IMR-90 (cell line): ENCODE results near the gene GOLGA1. TPM values are rescaled to one million over a fixed set of nuclear protein-coding genes. Genes with fewer than 3 reads are reported as not detected.

Experiments
- ATAC-seq: fragments of 200-7000 bp; cut with Tn5 transposase; 2 replicates; pipeline ENCODE4 v1.9.1; 2020; ENCODE audit warnings: low read depth, mild to moderate bottlenecking, moderate library complexity
- BruUV-seq: library from RNA; stranded (reverse); fragments of 400-500 nt; replicated peaks from 2 replicates; lab custom pipeline; 2021; lab: Mats Ljungman, UMichigan
- CTCF ChIA-PET: fragments of 300-600 bp; formaldehyde crosslinking; extraction: SDS; loops from one replicate; lab custom pipeline; 2021; ENCODE audit warnings: antibody characterized with exemption; lab: Yijun Ruan, JAX
- POLR2A ChIA-PET: fragments of 300-600 bp; sonication (Branson Sonifier 250); formaldehyde crosslinking; loops from one replicate; lab custom pipeline; 2022; ENCODE audit warnings: antibody characterized with exemption; ENCODE audit not compliant: unreplicated experiment; lab: Charles Lee
- DNase-seq: peaks from one replicate; pipeline ENCODE4 v3.0.0; 2013
- H2AFZ ChIP-seq: replicated peaks from 2 replicates; pipeline ENCODE3; 2013; ENCODE audit warnings: low read length, mild to moderate bottlenecking; ENCODE audit not compliant: poor library complexity
- H2AK5ac ChIP-seq: 2 replicates; pipeline ENCODE4 v1.6.1; 2013; ENCODE audit warnings: low read depth, low read length, inconsistent platforms
- H2AK9ac ChIP-seq: replicated peaks from 2 replicates; pipeline ENCODE3; 2013; ENCODE audit warnings: mild to moderate bottlenecking, low read depth, low read length, moderate library complexity; ENCODE audit not compliant: poor library complexity
- H2BK120ac ChIP-seq: 2 replicates; pipeline ENCODE4 v1.6.1; 2013; ENCODE audit warnings: low read depth, low read length, inconsistent platforms
- H2BK15ac ChIP-seq: 3 replicates; pipeline ENCODE4 v1.6.1; 2013; ENCODE audit warnings: low read depth, low read length, inconsistent platforms
- H2BK20ac ChIP-seq: 2 replicates; pipeline ENCODE4 v1.6.1; 2013; ENCODE audit warnings: low read depth, mild to moderate bottlenecking, inconsistent platforms, low read length, moderate library complexity
- H2BK5ac ChIP-seq: 2 replicates; pipeline ENCODE4 v1.6.1; 2013; ENCODE audit warnings: mild to moderate bottlenecking, low read depth, low read length, inconsistent platforms; ENCODE audit not compliant: poor library complexity, severe bottlenecking
- H3K14ac ChIP-seq: replicated peaks from 2 replicates; pipeline ENCODE4 v1.6.1; 2013; ENCODE audit warnings: low read depth, low read length, inconsistent platforms
- H3K18ac ChIP-seq: 2 replicates; pipeline ENCODE4 v1.6.1; 2013; ENCODE audit warnings: low read depth, low read length, control low read depth
- H3K23ac ChIP-seq: 2 replicates; pipeline ENCODE4 v1.6.1; 2013; ENCODE audit warnings: low read depth, low read length, inconsistent platforms
- H3K27ac ChIP-seq: 2 replicates; pipeline ENCODE4 v1.5.1; 2013; ENCODE audit warnings: mild to moderate bottlenecking, control low read depth, low read length; ENCODE audit not compliant: insufficient read depth
- H3K27me3 ChIP-seq: 2 replicates; pipeline ENCODE4 v1.6.1; 2013; ENCODE audit warnings: low read length; ENCODE audit not compliant: control insufficient read depth, insufficient read depth
- H3K36me3 ChIP-seq: 2 replicates; pipeline ENCODE4 v1.6.1; 2013; ENCODE audit warnings: low read length, mixed read lengths; ENCODE audit not compliant: control insufficient read depth, insufficient read depth
- H3K4ac ChIP-seq: 2 replicates; pipeline ENCODE4 v1.6.1; 2013; ENCODE audit warnings: low read depth, low read length, inconsistent platforms
- H3K4me1 ChIP-seq: 2 replicates; pipeline ENCODE4 v1.6.1; 2013; ENCODE audit warnings: low read length, mixed read lengths; ENCODE audit not compliant: control insufficient read depth, insufficient read depth
- H3K4me2 ChIP-seq: 2 replicates; pipeline ENCODE4 v1.6.1; 2013; ENCODE audit warnings: low read depth, mild to moderate bottlenecking, control low read depth, low read length, moderate library complexity
- H3K4me3 ChIP-seq: 2 replicates; pipeline ENCODE4 v1.5.1; 2013; ENCODE audit warnings: low read depth, mild to moderate bottlenecking, control low read depth, low read length, moderate library complexity; ENCODE audit not compliant: insufficient read depth
- H3K56ac ChIP-seq: 2 replicates; pipeline ENCODE4 v1.6.1; 2013; ENCODE audit warnings: low read length, inconsistent platforms; ENCODE audit not compliant: insufficient read depth; ENCODE audit errors: extremely low read depth
- H3K79me1 ChIP-seq, 2 experiments: 2 replicates each; pipeline ENCODE4 v1.6.1; 2013; ENCODE audit warnings: low read length in 2 of 2, inconsistent platforms in 1 of 2, low read depth in 1 of 2
- H3K9ac ChIP-seq: 2 replicates; pipeline ENCODE4 v1.6.1; 2013; ENCODE audit warnings: low read depth, low read length, control low read depth
- H3K9me1 ChIP-seq: 2 replicates; pipeline ENCODE4 v1.6.1; 2013; ENCODE audit warnings: low read length, inconsistent platforms; ENCODE audit not compliant: insufficient read depth
- H3K9me3 ChIP-seq: 2 replicates; pipeline ENCODE4 v1.6.1; 2013; ENCODE audit warnings: low read length; ENCODE audit not compliant: control insufficient read depth, insufficient read depth
- H4K20me1 ChIP-seq: 2 replicates; pipeline ENCODE4 v1.6.1; 2013; ENCODE audit warnings: low read length, inconsistent platforms; ENCODE audit not compliant: insufficient read depth
- H4K5ac ChIP-seq: 2 replicates; pipeline ENCODE4 v1.6.1; 2013; ENCODE audit warnings: mild to moderate bottlenecking, low read depth, low read length, control low read depth
- H4K8ac ChIP-seq, 2 experiments: 2 replicates each; pipeline ENCODE4 v1.6.1; 2013; ENCODE audit warnings: low read depth in 2 of 2, low read length in 2 of 2, control low read depth in 1 of 2, inconsistent platforms in 1 of 2
- H4K91ac ChIP-seq: 2 replicates; pipeline ENCODE4 v1.6.1; 2013; ENCODE audit warnings: low read depth, low read length, inconsistent platforms; ENCODE audit not compliant: insufficient read depth
- MAFK ChIP-seq: IDR thresholded peaks from 2 replicates; pipeline ENCODE4 v1.6.1; 2012; ENCODE audit warnings: low read depth, low read length, improper control_type of control experiment
- whole genome bisulfite sequencing, 2 experiments: methylation state at CpG; one replicate each; pipeline versions ENCODE4 v1.1.5 to v1.1.7; 2013; ENCODE audit warnings: missing lambda C conversion rate in 2 of 2; ENCODE audit not compliant: insufficient read length in 1 of 2; ENCODE audit errors: extremely low coverage in 2 of 2; 5-methylcytosine and 5-hydroxymethylcytosine counted together
- dilution Hi-C: fragments of 300-500 bp; cut with HindIII; formaldehyde crosslinking; loops from one replicate; pipeline ENCODE4 v1.14.3; 2018; ENCODE audit warnings: low sequenced_read_pairs; ENCODE audit not compliant: unreplicated experiment
- in situ Hi-C: fragments of 300-500 bp; cut with MboI; formaldehyde crosslinking; loops from 3 replicates; pipeline ENCODE4 v1.14.3; 2019; ENCODE audit warnings: low sequenced_read_pairs, inconsistent platforms, mixed read lengths
- intact Hi-C: fragments of 100-400 bp; cut with micrococcal nuclease; formaldehyde crosslinking; loops from 2 replicates; pipeline ENCODE4 v1.10.0; 2022
- polyA plus RNA-seq, 3 experiments: library from polyadenylated mRNA; depleted of rRNA; stranded (reverse); fragments of >200 nt; gene quantifications; 2 replicates each; pipeline ENCODE4 v1.2.3, GENCODE V29; 2012; ENCODE audit warnings: low replicate concordance in 1 of 3
- total RNA-seq: library from RNA; depleted of rRNA; stranded (reverse); fragments of >200 nt; gene quantifications from 2 replicates; pipeline ENCODE4 v1.2.3, GENCODE V29; 2012

The GOLGA1 gene
- total and polyA plus RNA-seq, 2 of the 4 experiments (the other 2 are of a cell fraction) = 10.6 to 12.7 TPM

GRCh38 chr9:124870723-124871122 is 70.2 kb downstream of the GOLGA1 start:
- Histone ChIP-seq H3K27ac (peak overlapping the region; percentile 94), H3K9ac (peak overlapping the region; percentile 98)

More at GRCh38 chr9:124870723-124871122, 70.2 kb downstream of the GOLGA1 start:
- POLR2A ChIA-PET = no interaction called here
- Histone ChIP-seq H3K4me2 (peak overlapping the region; percentile 98), H3K4me1 (peaks cover 22% of the 10 kb centered on the region), H3K14ac (peak overlapping the region; percentile 85), H2AFZ (no peak overlapping the region), H3K56ac (0 out of 2 replicates have a peak overlapping the region, but pooled peaks have one; percentile 45), H3K9me1 (peaks cover 16% of the 10 kb centered on the region; the same call in 1 of the 2 replicates), H2AK5ac (peak overlapping the region; percentile 78), H4K91ac (peak overlapping the region; percentile 17; the same call in 1 of the 2 replicates), H2BK20ac (no peak overlapping the region), H3K4me3 (peak overlapping the region; percentile 69), H3K27me3 (no peaks in the 10 kb centered on the region), H3K9me3 (no peaks in the 10 kb centered on the region), H2BK5ac (peak overlapping the region; percentile 86), H4K8ac (peak overlapping the region in 1 of 2 experiments; percentile 22; a peak in 2 of 4 replicates), H4K20me1 (peaks cover 53% of the 10 kb centered on the region), H2AK9ac (peak overlapping the region; percentile 97), H3K79me1 (peaks cover 15 to 76% of the 10 kb centered on the region in 2 experiments; a peak in 3 of 4 replicates), H3K23ac (peak overlapping the region; percentile 96), H2BK15ac (no peak overlapping the region), H3K4ac (peak overlapping the region; percentile 86), H3K18ac (no peak overlapping the region; the same call in 1 of the 2 replicates), H3K36me3 (peaks cover 31% of the 10 kb centered on the region), H2BK120ac (no peak overlapping the region), H4K5ac (peak overlapping the region; percentile 6; the same call in 1 of the 2 replicates)
- 84% methylated on average over 6 of the region's 6 CpGs; no CpG with 5 or more reads in 1 of the 2 experiments for WGBS, 2 experiments
- no peak for TF ChIP-seq MAFK
- CTCF ChIA-PET = no interaction called here
- no peak for ATAC-seq
- intact Hi-C loops = loop anchor here (2.0 kb wide), 1 partner anchor 272 kb away; the partner anchor contains the start of gene SCAI
- no TSS peak for BruUV-seq
- in situ Hi-C loops = no loop called here
- DNase-seq = no peak
- dilution Hi-C loops = no loop called here
